ENCODE data around the gene PDE4B. TPM values are rescaled to one million over a fixed set of nuclear protein-coding genes. Genes with fewer than 3 reads are reported as not detected.

Gene PDE4B
- total RNA-seq (2014; rRNA removed), result 1.4 and 1.7 TPM in 2 replicates
- Bru-seq, nascent RNA, result percentile 22 among the genes with signal in this experiment
- BruChase-seq, experiment 1, labeled RNA remaining after a 6-hour chase, result percentile 11 among the genes with signal in this experiment
- percentile 10 among the genes with signal in this experiment for BruChase-seq, experiment 2, labeled RNA remaining after a 2-hour chase
- long read RNA-seq, partial matches to known transcripts, result 0 of 1 reads
- long read RNA-seq, other reads (novel, unspliced or antisense), result 1 of 1 reads

- Histone ChIP-seq H2AFZ (ENCODE audit: low read length) (no peak within 1 kb of the TSS), H3K9ac (ENCODE audit: low read length) (no peak within 1 kb of the TSS), H3F3A (ENCODE audit: low read length, unreplicated experiment) (no peaks in the 10 kb centered on the region), H3K36me3 (ENCODE audit: low read depth, low read length) (no peaks in the 10 kb centered on the region), H3K27ac (ENCODE audit: low read length) (no peak within 1 kb of the TSS), H3K9me3 (ENCODE audit: low read length) (no peaks in the 10 kb centered on the region), H3K27me3 (ENCODE audit: low read length) (peaks cover 16% of the 10 kb centered on the region; the same call in 1 of the 2 replicates), H3K79me2 (ENCODE audit: low read length) (no peaks in the 10 kb centered on the region), H3K4me2 (ENCODE audit: low read length) (0 out of 2 replicates have a peak within 1 kb of the TSS, but pooled peaks have one; percentile 7), H3K9me2 (replicated peaks; ENCODE audit: low read length) (no peaks in the 10 kb centered on the region), H3K4me3 (ENCODE audit: low read length) (no peak within 1 kb of the TSS), H3K4me1 (ENCODE audit: insufficient read depth, low read length) (no peaks in the 10 kb centered on the region), H4K20me1 (ENCODE audit: low read length) (no peaks in the 10 kb centered on the region)
- intact Hi-C loops (cut with micrococcal nuclease), result no loop called here
- TF ChIP-seq EZH2phosphoT487 (IDR thresholded peaks at IDR 0.05; ENCODE audit: borderline replicate concordance, low read length), result no peak
- no peak for TF ChIP-seq CTCF (conservative IDR thresholded peaks at IDR 0.05; ENCODE audit: low read depth, low read length)
- no peak for TF ChIP-seq EZH2 (IDR thresholded peaks at IDR 0.05; ENCODE audit: low read length, unreplicated experiment)
- no peak for ATAC-seq
- BruUV-seq (replicated peaks), result no TSS peak
- no peak for DNase-seq
- CTCF ChIA-PET, result no interaction called here
- POLR2A ChIA-PET (ENCODE audit: unreplicated experiment), result no interaction called here
These were observed at the start of gene PDE4B for GRCh38 chr1:65792669-65793358. PDE4B (plus strand) TSS chr1:65792895.

- Histone ChIP-seq H3K9me3 (ENCODE audit: low read length) (peaks cover 11% of the 10 kb centered on the region; the same call in 1 of the 2 replicates), H3K27ac (ENCODE audit: low read length) (no peak overlapping the region), H2AFZ (ENCODE audit: low read length) (no peak overlapping the region), H3K4me3 (ENCODE audit: low read length) (no peak overlapping the region), H3K27me3 (ENCODE audit: low read length) (no peaks in the 10 kb centered on the region), H3K4me1 (ENCODE audit: insufficient read depth, low read length) (peaks cover 11% of the 10 kb centered on the region; the same call in 1 of the 2 replicates), H3K36me3 (ENCODE audit: low read depth, low read length) (no peaks in the 10 kb centered on the region), H3K9ac (ENCODE audit: low read length) (no peak overlapping the region), H3K9me2 (replicated peaks; ENCODE audit: low read length) (no peaks in the 10 kb centered on the region), H3K4me2 (ENCODE audit: low read length) (no peak overlapping the region), H3F3A (ENCODE audit: low read length, unreplicated experiment) (no peaks in the 10 kb centered on the region), H3K79me2 (ENCODE audit: low read length) (no peaks in the 10 kb centered on the region), H4K20me1 (ENCODE audit: low read length) (no peaks in the 10 kb centered on the region)
- ATAC-seq (no peak), DNase-seq (no peak)
- no TSS peak for BruUV-seq (replicated peaks)
- TF ChIP-seq EZH2phosphoT487 (IDR thresholded peaks at IDR 0.05; ENCODE audit: borderline replicate concordance, low read length) (no peak), EZH2 (IDR thresholded peaks at IDR 0.05; ENCODE audit: low read length, unreplicated experiment) (no peak), CTCF (conservative IDR thresholded peaks at IDR 0.05; ENCODE audit: low read depth, low read length) (no peak)
- ChIA-PET POLR2A (ENCODE audit: unreplicated experiment) (no interaction called here), CTCF (no interaction called here)
- intact Hi-C loops (cut with micrococcal nuclease), result no loop called here
These were observed 48.0 kb upstream of the PDE4B start for GRCh38 chr1:65744731-65745130.

- Histone ChIP-seq H2AFZ (ENCODE audit: low read length) (peak overlapping the region; percentile 26; the same call in 1 of the 2 replicates), H3K9ac (ENCODE audit: low read length) (peak overlapping the region; percentile 14; the same call in 1 of the 2 replicates), H3K4me1 (ENCODE audit: insufficient read depth, low read length) (peaks cover 24% of the 10 kb centered on the region), H3K4me3 (ENCODE audit: low read length) (no peak overlapping the region), H3K4me2 (ENCODE audit: low read length) (peak overlapping the region; percentile 46), H3K27ac (ENCODE audit: low read length) (peak overlapping the region; percentile 69), H3K36me3 (ENCODE audit: low read depth, low read length) (no peaks in the 10 kb centered on the region), H3K27me3 (ENCODE audit: low read length) (no peaks in the 10 kb centered on the region), H3F3A (ENCODE audit: low read length, unreplicated experiment) (no peaks in the 10 kb centered on the region), H3K9me2 (replicated peaks; ENCODE audit: low read length) (no peaks in the 10 kb centered on the region), H3K79me2 (ENCODE audit: low read length) (no peaks in the 10 kb centered on the region), H4K20me1 (ENCODE audit: low read length) (no peaks in the 10 kb centered on the region), H3K9me3 (ENCODE audit: low read length) (no peaks in the 10 kb centered on the region)
- DNase-seq, result peak; percentile 85
- ChIA-PET POLR2A (ENCODE audit: unreplicated experiment) (no interaction called here), CTCF (no interaction called here)
- no peak for TF ChIP-seq EZH2 (IDR thresholded peaks at IDR 0.05; ENCODE audit: low read length, unreplicated experiment)
- TF ChIP-seq EZH2phosphoT487 (IDR thresholded peaks at IDR 0.05; ENCODE audit: borderline replicate concordance, low read length), result no peak
- no peak for TF ChIP-seq CTCF (conservative IDR thresholded peaks at IDR 0.05; ENCODE audit: low read depth, low read length)
- intact Hi-C loops (cut with micrococcal nuclease), result no loop called here
- peak; percentile 57 for ATAC-seq
- no TSS peak for BruUV-seq (replicated peaks)
These were observed 40.7 kb upstream of the PDE4B start for GRCh38 chr1:65751961-65752360.

Data from PC-3 (cell line).